HG02840 (cell line): Measurements from ENCODE around the gene SLC19A2.

Source experiments
- ATAC-seq: cut with Tn5 transposase; IDR thresholded peaks from one replicate; pipeline ENCODE4 v1.9.1; 2021; ENCODE audit warnings: mild to moderate bottlenecking, moderate library complexity, moderate number of reproducible peaks; ENCODE audit not compliant: unreplicated experiment, low FRiP score

SLC19A2 gene

DNA sequence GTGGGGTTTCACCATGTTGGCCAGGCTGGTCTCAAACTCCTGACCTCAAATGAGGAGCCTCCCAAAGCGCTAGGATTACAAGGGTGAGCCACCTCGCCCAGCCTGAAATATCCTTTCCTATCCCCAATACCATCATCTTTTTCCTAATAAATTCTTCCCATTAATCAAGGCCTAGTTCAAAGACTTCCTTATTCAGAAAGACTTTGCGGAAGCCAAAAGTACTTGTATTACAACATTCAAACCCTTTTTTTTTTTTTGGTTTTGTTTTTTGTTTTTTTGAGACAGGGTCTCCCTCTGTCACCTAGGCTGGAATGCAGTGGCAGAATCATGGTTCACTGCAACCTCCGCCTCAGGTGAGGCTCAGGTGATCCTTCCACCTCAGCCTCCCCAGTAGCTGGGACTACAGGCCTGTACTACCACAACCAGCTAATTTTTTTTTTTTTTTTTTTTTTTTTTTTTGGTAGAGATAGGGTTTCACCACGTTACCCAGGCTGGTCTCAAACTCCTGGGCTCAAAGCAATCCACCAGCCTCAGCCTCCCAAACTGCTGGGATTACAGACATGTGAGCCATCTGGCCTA is 7.6 kb downstream of the SLC19A2 start:
- ATAC-seq = no peak

DNA sequence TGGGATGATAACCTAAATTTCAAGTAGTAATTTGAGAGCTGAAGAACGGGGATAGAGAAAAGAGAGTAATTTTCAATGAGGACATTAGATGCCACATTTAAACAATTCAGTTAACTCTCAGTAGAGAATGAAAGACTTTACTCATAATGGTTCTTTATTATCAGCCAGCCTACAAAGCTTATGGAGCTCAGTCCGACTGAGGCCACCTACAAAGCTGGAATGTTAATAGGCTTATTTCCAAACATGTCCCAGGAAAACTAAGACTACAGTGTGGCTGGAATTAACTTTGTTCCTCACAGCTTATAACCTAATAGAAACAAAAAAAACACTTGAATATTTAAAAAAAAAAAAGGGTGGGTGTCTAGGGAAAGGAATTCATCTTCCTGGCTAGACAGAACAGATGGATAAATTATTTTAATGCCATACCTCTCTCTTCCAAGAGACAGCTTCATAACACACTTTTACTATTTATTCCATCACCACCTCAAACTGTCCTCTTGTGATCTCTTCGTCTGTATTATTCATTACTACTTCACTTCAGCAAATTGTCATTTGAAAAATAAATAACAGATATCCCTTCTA is 9.8 kb downstream of the SLC19A2 start:
- no peak for ATAC-seq

DNA sequence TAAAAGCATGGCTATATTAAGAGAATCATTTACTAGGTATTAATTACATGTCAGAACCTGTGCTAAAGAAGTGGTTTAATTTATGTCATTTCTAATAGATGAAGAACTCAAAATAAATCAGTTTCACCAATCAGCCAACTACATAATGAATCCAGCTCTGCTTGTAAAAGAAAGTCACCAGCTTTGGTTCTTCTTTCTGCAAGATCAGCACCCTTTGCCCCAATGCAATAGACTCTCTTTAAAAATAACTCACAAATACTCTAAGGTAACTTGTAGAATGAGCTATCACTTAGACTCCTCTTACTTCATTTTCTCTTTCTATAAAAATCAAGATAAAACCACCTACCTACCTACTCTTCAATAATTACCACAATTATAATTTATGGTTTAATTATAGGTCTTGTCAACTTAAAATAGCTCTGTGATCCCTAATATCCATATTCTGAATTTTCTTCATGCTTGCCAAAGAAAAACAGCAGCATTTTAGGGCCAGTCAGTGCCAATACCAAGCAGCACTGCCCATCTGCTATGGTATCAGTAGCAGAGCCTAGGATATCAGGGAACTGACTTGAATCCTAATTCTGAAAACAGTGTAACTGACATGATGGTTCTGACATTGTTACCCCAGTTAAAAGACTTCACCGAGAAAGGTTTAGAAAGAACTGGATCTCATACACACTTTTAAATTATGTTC is 11.3 kb downstream of the SLC19A2 start:
- ATAC-seq = no peak

DNA sequence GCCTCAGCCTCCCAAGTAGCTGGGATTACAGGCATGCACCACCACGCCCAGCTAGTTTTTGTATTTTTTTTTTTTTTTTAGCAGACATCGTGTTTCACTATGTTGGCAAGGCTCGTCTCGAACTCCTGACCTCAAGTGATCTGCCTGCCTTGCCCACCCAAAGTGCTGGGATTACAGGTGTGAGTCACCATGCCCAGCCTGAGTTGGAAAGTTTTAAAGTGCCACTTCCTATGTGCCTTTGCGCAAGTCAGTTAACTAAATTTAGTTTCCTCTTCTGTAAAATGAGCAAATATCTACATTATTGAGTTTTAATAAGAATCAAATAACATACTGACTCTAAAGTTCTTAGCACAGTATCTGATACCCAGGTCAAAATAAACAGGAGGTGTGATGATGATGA is 12.4 kb downstream of the SLC19A2 start:
- ATAC-seq = no peak

DNA sequence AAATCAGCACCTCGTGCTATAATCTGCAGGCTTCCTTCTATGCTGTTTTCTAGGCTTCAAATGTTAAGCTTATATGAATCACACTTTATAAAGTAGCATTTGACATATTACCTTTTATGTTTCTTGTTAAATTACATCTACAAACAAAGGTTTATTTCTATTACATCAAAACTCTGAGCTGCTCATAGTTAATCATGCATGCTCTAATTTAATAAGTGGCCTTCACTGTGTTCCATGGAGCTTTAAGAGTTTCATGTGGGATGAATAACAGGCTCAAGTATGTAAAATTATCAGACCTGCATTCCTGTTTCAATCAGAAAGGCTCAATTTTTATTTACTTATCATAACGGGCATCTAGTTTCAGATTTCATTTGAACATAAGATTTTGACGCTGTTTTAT is 13.0 kb downstream of the SLC19A2 start:
- ATAC-seq = no peak

DNA sequence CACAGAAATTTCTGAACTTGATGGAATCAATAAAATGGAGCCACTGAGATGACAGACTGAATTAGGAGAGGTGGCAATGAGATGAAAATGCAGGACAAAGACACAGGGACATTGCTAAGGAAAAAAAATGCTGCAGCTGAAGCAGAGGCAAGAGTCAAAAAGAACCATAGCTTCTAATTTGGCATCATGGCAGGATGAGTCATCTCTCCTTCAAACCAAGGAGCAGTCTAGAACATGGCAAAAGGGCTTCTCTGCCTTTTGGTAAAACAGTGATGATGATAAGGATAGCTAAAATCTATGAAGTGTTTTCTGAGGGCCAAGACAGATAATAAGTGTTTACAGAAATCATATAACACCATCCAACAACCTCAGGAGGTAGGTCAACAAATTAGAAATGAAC is 16.8 kb downstream of the SLC19A2 start:
- ATAC-seq = no peak

DNA sequence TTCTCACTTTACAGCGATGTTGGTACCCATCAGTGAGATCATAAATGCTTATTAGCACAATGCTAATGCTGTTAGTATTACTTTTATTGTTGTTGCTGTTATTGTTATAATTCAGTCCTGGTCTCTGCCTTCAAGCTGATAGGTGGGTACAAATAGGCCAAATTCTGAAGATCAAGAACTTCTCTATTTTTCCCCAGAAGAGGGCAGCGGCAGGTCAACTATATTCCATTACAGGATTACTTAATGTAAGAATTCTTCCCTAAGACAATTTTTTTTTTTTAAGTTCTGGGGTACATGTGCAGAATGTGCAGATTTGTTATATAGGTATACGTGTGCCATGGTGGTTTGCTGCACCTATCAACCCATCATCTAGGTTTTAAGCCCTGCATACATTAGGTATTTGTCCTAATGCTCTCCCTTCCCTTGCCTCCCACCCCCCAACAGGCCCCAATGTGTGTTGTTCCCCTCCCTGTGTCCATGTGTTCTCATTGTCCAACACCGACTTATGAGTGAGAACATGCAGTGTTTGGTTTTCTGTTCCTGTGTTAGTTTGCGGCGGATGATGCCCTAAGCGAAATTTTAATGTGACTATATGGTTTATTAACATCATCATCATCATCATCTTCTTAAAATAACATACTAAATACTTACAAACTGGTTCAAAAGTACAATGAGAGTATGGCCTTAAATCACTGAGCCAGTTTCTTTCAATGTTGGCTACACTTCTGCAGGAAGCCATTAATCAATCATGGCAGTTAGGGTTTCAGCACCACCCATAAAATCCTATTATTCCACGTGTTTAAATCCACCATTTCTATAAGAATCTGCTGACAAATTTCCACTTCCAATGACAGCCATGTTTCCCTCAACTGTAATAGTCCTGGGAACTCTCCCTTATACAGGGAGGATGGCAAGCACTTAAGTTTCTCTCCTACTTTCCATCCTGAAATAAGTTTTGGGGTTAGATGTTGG is 19.2 kb downstream of the SLC19A2 start:
- ATAC-seq = no peak

DNA sequence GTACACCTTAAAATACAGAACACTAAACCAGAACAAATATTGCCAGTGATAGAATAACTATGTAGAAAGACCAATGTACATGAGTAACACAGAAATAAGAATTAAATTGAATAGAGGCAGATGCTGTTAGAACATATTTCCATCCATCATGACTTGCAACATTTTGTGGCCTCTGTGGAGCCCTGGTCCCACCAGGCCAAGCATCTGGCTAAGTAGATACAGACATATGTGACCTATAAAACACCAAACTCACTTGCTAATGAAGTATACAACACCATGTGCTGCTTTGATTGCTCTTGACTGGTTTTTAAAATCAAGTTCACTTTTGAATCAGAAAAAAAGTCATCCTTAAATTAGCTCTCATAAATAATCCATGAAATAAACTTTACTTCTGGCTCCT is 20.5 kb downstream of the SLC19A2 start:
- ATAC-seq = no peak

DNA sequence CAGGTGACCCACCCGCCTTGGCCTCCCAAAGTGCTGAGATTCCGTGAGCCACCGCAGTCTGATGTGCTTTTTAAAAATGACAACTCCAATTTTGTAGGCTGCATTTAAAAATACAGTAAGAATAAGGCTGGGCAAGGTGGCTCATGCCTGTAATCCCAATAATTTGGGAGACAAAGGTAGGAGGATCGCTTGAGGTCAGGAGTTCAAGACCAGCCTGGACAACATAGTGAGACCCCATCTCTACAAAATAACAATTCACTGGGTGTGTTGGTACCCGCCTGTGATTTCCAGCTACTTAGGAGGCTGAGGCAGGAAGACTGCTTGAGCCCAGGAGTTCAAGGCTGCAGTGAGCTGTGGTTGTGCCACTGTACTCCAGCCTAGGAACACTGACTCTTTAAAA is 23.4 kb downstream of the SLC19A2 start:
- no peak for ATAC-seq

DNA sequence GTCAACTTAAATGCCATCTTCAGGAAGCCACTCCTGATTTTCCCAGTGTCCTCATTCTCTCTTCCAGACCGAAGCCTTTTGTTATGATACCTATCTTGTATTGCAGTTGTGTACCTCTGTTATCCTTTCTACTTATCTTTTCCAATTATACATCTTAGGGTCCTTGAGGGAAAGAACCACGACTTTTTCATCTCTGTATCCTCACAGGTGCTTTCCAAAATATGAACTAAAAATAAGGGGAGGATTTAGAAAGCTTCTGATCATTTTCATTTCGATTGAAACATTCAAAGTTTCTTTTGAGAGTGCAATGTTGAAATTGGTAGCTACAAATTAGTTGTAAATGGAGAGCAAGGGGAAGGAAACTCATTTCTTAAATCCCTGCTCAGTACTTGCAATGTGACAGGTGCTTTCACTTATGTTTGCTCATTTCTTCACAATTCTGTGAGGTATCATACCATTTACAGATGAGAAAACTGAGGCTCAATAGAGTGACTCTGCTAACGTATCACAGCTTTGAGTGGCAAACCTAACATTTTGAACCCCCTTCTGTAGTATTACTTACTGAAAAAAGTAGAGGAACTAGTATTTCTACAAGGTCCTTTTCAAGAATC is 24.2 kb downstream of the SLC19A2 start:
- no peak for ATAC-seq

DNA sequence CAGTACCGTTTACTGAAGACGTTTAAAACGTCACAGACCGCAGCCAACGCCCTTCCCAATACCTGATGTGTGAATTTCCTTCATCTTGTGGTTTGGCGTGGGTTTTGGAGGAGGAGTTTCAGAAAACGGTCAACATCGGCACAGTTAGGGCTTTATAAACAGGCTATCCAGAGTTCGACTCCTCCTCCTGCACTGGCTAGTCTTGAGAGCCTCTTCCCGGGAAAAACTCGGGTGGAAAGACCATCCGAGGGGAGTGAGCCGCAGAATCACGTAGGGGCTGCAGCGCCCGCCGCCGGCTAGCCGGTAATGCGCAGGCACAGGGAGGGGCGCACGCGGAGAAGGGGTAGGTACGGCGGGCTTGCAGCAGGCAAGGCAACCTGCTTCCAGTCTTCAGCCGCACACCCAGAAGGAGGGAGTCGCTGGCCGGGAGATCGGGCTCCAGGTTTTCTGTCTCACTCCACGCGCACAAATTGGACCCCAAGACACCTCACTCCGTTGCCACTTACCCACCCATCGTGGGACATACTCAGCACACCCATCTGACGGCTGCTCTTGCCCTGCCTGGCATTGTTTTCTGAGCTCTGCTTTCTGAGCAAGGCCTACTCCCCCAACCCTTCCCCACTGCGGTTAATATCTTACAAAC is 25.4 kb downstream of the SLC19A2 start:
- no peak for ATAC-seq

DNA sequence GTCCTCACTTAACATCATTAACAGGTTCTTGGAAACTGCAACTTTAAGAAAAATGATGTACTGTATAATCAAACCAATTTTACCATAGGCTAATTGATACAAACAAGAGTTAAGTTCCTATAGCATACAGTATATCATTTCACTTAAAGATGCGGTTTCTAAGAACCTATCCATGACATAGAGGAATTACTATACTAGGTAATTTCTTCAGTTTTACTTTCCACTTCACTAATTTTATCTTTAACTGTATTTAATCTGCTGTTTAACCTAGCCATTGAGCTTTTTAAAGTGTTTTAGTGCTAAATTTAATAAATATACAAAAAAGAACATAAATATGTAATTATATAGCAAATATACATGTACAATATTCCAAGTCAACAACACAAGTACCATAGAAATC is 28.3 kb downstream of the SLC19A2 start:
- no peak for ATAC-seq

DNA sequence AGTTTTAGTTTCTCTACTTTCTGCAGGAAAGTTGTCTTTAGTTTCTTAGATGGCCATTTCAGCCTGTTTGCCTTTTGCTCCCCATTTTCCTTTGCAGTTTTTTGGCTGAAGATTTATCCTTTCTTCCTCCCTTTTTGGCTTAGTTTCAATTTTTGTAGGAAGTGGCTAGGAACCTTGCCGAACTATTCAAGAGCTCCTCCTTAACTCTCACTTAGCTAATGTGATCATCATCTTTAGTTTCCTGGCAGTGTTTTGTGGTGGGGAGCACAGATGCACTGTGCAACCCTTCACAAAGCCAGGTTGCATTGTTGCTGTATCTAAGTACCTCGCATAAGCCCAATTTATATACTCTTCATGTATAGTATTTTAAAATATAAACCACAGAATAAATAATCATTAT is 29.7 kb downstream of the SLC19A2 start:
- ATAC-seq = no peak

DNA sequence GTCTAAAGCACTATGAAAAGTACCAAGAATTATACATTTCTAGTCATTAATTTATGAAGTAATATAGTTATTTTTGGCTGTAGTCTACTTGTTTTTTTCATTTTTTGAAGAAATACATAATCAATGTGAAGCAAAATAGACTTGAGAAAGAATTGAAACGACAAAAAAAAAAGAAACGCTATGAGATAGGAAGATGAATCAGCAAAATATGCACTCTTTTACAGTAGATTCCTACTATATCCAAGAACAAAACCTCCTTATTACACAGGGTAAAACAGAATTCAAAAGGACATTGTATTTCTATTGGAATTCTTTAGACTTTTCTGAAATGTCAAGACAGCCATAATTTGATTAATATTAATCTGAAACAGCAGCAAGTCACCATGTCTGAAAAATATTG is 32.8 kb downstream of the SLC19A2 start:
- no peak for ATAC-seq

DNA sequence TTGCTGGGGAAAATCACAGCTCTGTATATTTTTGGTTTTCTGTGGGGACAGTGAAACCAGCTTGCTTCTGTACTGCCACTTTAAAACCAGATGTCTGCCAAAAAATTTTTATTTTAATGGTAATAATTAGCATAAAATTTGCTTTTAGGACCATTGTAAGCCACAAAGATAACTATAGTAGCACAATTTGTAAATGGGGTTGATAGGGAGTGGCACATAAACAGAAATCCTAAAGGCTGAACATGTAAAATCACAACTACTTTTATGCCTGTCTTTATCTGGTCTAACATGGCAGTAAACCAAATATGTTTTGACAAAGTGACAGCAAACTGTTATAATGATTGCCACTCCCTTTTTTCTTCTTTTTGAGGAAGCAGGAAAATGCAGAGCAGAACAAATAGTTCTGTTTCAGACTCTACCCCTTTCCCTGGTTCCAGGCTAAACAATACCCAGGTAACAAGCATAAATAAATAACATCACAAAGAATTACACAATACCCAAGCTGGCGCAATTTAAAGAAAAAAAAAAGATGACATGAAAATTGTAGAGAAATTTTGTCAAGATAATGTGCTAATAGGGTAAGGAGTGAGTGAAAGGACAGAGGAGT is 34.4 kb downstream of the SLC19A2 start:
- ATAC-seq = no peak

DNA sequence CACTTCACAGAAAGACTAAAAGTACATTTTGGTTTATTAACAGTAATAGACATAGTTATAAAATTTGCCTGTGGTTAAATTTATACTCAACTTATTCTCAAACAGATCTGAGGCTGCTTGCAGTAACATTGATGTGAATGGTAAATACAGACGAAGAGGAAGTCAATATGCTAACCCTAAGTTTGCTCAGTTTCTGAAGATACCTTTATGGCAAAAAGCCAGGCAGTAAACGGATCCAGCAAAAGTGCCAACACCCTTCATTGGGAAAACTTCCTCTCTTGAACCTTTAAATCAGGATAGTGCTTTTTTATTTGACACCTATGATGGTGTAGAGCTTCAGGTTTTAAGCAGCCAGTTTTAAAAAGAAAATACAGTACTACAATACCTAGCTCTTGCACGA is 41.8 kb downstream of the SLC19A2 start:
- ATAC-seq = no peak

DNA sequence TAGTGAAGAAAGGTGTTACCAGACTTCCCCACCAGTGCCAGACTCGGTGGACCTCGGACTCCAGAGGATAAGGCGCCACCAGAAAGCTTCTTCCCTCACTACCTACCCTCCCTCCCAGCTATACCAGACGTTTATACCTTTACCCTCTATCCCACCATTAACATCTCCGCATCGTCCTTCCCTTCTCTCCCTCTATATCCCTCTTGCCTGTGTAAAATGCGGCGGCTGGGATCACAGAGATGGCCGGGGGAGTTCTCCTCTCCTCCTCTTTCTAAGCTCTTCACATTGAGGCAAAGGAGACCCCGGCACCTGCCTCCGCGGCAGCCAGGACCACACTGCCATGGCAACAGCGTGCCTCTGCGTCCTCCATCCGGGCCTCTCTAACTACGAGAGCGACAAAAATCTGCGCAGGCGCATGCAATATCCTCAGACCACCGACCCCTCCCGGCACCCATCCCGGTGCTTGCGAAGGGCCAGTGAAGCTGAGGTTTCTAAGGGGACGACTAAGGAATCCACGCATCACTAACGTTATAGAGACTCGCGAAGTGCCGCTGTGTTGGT is 58.6 kb downstream of the SLC19A2 start, which contains the start of gene CCDC181:
CCDC181 (minus strand) TSS at position 394 of the 561 bp plus-strand sequence. CDS start 2,547 bp downstream, outside the sequence.
- peak; percentile 78 for ATAC-seq

DNA sequence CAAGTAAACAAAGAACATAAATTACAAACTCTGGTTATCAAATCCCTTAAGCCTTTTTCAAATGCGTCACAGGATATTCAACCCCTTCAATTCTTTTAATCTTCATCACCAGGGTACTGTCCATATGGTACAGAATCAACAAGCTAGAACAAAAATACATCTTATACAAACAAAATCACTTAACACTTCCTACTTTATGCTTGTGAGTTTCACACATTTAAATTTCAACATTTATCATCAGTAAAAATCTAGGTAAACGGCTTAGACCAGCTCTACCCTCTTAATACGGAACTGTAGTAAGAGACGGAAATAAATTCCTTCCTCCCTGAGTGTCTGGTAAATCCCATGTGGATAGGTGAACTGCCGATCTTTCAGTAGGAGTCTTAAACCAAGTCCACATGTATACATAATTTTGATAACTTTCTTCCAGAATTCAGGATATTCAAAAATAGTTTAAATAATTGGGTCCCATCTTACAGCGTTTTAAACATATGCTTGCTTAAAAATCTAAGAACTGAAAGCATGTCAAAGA is 59.5 kb downstream of the SLC19A2 start:
- ATAC-seq = no peak

DNA sequence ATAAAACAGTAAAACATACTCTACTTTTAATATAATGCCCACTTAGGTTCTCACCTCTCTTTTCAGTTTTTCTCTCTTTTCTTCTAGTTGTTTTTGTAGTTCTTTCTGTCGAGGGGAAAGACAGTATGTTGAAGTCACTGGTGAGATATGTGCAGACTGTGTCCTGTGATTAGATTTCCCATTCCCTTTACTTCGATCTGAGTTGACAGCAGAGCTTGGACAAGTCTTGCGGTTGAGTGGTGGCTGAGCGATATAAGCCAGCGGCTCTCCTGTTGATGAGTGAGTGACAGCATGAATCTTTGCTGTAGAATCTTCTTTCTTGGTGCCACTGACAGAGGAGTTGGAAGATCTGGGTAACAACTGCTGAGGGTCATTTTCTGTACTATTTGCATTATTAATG is 64.4 kb downstream of the SLC19A2 start:
- ATAC-seq = no peak
